Stimulated activated CD4-positive, alpha-beta T cell treated with anti-CD3 and anti-CD28 coated beads, Interleukin-15, amount 100 ng/mL, for 1 hour (primary cell): Measurements from ENCODE around the gene PTPRM.

Source experiments
- DNase-seq, 2 donors: peaks; one replicate each; pipeline ENCODE4 v3.0.0-alpha.2; 2020; ENCODE audit warnings: low read depth in 1 of 2, low spot score in 1 of 2

Gene PTPRM

DNA sequence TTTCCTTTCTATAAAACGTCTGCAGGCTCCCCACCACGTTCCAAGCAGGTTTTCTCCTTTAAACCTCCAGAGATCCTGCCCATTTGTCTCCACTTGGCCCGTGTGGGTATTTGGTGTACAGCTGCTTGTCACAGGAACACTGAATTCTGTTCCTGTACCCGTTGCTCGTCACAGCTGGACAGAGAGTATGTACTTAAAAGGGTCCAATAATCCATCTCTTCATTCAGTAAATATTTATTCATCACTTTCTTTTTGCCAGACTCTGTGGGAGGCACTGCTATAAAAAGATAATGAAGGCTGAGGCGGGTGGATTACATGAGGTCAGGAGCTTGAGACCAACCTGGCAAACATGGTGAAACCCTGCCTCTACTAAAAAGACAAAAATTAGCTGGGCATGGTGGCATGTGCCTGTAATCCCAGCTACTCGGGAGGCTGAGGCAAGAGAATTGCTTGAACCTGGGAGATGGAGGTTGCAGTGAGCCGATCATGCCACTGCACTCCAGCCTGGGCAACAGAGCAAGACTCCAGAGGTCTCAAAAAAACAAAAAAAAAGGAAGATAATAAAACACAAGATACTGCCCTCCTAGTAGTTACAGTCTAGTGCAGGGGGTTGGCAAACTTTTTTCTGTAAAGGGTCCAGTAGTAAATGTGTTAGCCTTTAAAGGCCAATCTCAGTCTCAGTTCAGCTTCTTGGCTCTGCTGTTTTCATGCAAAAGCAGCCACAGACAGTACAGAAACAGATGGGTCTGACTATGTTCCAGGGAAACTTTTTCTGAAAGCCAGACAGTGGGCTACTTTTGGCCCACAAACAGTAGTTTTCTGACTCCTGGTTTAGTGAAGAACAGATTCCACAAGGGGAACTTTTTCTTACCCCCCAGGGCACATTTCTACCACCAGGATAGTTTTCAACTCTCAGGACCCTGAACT, 732.2 kb downstream of the PTPRM start:
- no peak for DNase-seq

DNA sequence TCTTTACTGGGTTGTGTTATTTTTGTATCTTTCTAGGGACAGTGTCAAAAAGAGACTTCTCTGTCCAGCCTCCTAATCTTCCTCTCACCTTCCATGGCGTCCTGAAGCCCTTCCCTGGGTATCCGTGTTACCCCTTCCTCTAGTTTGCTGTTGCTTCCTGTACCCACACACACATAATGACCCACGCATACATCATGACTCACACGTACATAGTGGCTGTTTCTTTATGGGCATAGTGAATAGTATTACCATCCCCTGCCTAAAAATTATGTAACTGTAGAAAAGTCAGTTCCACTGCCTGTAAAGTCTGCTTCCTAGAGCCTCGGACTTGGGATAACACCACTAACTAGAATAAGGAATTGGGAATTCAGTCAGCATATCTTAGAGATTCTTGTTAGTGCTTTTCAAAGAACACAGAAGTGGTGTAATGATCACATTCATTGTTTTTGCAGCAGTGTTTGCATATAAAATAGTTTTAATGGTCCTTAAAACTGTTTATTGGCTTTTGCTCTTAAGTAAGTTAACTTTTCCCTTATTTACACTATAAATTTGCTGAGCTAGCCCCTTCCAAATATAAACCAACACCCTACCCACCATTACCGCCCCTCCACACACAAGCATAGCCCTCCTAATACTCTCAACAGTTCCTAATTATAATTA, 733.8 kb downstream of the PTPRM start:
- no peak for DNase-seq

DNA sequence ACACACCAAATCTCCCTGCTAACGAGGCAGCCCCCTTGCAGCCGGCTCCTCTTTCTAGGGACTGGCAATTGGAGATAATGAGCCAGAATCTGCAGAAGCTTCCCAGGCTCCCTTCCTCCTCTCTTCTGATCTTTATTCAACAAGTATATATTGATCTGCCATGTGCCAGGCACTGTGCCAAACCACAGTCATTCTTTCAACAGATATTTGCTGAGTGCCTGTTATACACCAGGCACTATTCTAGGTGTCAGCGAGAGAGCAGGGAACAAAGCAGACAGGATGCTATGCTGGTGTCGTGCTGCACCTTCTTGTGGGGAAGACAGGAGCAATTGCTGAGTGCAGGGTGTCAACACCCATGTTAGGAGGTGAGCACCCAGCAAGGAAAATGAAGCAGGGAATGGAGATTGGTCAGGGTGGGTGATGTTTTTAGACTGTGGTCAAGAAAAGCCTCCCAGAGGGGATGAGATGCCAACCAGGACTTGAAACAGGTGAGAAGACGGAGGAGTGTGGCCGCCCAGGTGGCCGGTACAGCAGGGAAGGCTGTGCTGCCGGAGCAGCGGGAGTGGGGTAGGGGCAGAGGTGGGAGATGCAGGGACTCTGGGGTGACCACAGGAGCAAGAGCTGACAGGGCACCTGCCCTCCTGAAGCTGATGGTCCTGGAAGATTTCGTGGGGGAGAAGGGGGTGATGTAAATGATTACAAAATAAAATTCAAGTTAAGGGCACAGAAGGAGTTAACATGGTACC, 734.5 kb downstream of the PTPRM start:
- no peak for DNase-seq

DNA sequence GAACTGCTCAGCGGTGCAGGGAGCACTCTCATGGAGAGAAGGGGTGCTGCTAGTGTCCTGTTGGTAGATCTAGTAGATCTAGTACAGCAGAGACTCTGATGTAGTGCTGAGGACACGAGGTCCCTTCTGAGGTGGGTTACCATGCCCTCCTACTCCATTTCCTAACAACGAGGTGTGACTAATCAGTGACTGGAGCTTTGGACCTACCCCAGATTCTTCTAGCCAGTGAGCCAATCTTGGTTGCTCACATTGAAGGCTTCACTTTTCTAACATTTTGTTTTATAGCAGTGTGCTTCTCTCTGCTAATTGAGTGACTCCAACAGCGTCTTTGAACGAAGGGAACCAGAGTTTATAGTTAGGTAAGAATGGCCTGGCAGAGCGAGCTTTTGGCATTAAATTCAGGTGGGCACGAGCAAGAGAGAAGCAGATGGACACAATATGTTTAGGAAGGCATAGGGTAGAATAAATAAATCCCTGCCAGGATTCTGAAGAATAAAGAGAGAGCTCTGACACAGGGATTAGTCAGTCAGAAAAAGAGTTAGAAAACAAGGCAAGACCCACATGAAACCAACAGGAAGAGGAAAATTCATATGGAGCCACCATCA, 736.1 kb downstream of the PTPRM start:
- DNase-seq: no peak

DNA sequence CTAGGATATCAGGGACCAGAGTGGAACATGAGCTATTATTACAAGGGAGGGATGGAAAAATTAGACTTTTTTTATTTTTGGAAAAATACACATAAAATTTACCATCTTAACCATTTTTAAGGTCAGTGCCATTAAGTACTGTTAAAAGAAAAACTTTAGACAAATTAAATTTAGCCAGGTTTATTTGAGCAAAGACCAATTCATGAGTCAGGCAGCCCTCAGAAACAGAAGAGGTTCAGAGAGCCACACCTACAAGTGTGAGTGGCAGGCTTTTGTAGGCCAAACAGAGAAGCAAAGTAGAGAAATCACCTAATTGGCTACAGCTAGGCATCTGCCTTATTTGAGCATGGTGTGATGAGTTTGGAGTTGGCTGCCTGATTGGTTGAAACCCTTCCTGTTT, 740.8 kb downstream of the PTPRM start:
- no peak for DNase-seq

DNA sequence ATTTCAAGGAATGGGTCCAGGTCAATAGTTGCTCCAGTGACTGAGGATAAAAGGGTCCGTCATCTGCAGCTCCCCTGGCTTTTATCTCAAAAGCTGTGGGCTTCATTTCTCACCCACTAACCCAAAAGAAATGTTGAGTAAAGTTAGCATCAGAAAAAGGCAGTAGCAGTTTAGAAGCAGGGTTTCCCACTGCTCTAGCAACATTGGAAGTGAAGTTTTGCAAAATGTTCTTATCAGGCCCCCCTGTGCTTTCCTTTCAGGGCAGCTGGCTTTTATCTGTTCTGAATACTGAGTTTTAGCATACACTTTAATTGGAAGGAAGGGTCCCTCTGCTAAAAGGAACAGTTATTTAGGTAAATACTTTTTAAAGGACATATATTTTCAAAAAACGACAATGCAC, 745.9 kb downstream of the PTPRM start:
- DNase-seq: no peak

DNA sequence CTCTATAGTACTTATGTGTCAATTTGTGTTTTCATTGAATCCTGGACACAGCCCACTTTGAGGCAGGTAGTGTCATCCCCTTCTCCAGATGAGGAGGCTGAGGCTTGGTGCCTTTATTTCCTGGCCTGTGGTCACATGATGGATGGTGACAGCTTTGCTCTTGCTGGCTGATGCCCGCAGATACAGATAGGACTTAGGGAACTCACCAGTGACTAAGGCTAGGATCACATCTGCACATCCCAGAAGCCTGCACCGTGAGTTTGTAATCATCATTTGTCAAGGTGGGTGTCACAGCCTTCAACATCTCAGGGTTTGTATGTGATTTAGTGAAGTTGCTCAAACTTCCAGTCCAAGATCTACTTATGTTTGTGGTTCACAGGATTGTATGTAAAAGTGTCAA, 747.0 kb downstream of the PTPRM start:
- DNase-seq: no peak

DNA sequence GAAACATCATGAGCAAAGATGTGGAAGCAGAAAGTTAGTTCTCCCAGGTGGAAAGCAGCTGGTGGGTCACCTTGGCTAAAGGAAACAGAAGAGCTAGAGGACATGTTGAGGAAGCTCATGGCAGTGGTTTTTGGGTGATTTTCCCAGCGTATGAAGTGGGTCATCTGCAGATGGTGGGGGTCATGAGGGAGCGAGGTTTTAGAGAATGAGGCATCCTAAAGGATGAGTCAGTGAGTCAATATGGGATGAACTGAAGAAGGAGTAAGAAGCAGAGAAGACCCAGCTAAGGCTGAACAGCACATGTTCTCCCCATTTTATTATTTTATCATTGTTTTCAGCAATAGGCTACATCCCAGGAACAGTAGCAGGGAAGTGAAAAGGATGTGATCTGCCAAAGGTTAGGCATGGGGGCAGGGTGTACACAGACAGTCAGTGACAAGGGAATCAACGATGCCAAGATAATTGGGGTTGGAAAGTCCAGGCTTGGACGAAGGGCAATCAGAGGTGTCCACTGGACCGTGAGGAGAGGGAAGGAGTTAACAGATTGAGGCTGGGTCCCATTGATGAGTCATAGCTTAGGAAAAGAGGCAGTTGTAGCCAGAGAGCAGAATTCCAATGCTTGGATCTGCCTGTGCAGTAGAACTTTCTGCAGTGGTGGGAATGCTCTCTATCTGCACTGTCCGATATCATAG, 752.8 kb downstream of the PTPRM start:
- DNase-seq: no peak

DNA sequence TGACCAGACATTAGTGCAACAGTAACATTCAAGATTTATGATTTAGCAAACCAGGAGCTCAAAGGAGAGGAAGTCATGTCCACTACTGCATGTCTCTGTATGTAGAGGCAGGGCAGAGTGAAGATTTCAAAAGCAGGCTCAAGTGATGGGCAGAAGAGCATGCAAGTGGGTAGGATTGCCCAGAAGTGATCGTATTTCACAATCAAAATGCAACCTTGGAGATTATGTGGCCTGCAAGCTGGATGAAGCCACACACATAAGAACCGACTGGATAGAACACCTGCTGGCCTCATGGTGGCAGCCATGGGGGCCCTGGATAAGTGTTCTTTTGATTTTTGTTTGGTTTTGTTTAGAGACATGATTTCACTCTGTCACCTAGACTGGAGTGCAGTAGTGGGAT, 755.4 kb downstream of the PTPRM start:
- no peak for DNase-seq

DNA sequence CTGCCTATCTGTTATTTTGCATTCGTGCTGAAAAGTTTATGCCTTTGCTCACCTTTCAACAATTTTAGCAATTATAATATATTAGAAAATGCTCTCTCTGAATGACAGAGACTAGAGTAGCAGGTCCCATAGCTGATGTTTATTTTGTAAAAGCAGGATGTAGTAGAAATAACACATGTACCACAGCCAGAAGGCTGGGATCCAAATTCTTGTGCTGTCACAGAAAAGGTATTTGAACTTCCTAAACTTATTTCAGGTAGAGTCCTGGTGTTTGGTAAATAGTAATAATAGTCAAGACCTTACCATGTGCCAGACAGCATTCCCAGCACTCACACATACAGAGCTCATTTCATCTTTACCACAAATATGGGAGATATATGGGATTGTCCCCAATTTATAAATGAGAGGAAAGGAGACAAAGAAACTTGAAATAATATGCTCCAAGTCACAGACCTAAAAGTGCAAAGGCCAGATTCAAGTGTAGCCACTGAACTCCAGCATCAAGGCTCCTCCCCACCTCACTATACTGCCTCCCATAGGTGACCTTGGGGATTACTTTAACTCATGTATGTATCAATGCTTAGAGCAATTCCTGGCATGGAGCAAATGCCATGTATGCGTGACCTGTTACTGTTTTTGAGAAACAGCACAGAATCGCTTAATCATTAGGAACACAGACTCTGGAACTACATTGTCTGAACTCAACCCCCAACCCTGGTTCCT, 757.4 kb downstream of the PTPRM start:
- DNase-seq: no peak

DNA sequence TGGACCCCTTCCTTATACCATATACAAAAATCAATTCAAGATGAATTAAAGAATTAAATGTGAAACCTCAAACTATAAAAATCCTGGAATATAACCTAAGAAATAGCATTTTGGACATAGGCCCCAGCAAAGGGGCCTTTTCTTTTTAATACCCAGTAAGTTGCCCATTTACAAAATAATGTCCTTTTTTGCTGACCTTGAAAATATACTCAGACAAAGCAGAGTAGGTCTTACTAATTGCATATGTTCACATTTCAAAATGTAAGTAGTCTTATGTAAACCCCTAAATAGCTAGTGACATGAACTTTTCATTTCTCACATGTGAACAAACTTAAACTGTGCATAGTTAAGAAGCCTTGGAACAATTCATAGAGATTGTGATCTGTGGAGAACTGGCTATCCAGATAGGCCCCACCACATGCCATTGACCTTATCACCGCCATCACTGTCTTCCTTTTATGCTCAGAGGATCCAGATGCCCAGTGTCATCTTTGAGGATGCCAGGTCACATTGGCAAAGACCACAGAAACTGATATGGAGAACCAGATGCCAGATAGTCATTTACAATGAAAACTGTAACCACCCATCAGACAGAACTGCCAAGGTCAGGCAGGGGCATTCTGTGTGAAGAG, 759.8 kb downstream of the PTPRM start:
- no peak for DNase-seq

DNA sequence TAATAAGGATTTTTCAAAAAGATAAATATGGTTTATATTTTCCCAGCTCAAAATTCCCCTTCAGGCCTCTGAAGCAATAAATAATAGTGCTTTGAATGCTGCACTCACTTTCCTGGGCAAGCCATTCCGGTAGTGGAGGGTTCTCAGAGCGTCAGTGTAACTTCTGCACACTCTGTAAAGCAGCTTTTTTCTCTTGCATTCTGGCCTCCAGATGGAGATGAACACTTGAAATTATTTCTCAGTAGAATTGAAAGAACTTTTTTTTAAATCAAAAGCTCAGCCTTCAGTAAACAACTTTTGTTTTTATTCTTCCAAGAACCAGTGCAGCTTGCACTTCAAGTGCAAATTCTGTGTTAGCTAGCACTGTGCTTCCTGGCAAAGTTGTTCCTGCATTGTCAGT, 761.0 kb downstream of the PTPRM start:
- DNase-seq: no peak

DNA sequence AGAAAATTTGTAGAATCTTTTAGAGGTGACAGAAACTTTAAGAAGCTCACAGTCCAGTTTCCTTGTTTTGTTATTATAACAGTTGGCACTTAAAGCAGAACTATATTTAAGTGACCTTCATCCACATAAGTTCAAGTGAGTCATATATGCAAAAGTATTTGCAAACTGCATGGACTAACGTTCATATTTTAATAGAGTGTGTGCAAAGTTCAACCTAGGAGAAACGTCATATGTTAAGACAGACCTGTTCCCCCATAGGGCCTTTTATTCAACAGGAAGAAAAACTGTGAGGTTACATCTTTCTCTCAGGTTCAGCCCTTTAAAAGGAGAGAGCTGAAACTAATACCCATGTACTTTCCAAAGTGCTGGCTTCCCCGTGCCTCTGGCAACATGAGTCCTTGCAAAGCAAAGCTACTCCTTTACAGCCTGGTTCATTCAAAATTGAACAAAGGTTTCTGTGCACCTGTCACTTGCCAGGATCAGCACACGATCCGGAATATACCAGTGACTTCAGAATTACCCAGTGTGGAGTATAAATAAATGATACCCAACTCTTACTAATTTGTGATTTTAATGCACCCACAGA, 762.2 kb downstream of the PTPRM start:
- no peak for DNase-seq

DNA sequence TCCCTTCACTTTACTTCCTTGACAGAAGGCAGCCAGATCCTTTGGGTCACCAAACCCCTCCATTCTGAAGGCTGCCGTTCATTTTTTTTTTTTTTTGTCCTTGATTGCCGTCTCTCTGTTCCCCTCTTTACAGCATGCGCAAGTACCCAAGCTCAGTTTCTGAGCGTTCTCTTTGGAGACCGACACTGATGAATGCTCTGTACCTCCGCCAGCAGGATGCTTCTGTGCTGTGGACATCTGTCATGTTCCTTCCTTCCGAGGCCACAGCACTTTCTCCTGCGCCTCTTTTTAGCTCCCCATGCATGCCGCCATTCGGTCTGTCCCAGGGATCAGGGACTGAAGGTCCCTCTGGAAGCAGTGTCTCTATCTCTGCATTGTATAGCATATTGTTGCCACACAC, 763.5 kb downstream of the PTPRM start:
- no peak for DNase-seq

DNA sequence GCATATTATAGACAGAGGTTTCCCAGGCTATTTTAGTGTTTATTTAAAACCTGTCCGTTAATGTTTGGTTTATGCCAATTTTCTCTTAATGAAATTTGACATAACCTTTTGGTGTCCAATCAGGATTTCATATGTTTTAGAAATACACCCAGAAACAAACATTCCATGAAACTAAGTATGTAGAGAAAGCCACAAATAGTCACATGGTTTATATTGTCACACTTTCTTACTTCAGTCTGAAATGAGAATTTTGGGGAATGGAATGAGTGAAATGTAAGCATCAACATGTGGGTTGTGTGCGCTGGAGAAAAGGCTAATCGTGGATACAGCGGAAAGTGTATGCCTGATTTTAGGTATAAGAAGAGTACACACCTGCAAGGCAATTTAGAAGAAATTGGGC, 765.2 kb downstream of the PTPRM start:
- no peak for DNase-seq

DNA sequence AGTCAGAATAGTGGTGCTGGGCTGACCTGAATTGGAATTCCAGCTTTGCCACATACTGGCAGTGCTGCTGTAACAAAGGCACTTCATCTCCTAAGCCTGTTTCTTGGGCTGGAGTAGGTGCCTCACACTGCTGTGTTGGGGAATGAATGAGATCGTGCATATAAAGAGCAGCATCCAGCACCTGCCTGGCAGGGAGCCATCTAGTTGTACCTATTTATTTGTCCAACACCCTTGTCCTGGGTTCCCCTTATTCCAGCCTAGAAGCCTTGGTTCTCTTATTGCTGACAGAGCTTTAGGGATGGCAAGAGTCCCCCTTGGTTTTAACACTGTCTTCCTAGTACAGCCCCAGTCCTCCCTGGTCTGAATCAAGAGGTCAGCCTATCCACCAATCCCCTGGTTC, 766.8 kb downstream of the PTPRM start:
- DNase-seq: no peak

DNA sequence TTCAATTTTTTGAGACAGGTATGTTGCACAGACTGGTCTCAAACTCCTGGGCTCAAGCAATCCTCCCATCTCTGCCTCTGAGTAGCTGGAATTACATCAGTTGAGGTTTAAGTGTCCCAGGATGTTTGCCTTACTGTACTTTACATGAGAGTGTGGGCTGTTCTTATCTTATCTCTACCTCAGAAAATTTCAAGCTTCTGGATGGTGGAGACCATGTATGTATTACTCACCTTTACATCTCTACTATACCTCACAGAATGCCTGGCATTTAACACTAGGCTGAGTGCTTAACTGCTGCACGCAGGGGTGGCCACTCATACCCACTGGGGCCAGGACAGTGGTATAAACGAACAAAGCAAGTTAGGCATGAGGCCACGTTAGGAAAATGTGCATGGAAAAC, 770.1 kb downstream of the PTPRM start:
- DNase-seq: no peak

DNA sequence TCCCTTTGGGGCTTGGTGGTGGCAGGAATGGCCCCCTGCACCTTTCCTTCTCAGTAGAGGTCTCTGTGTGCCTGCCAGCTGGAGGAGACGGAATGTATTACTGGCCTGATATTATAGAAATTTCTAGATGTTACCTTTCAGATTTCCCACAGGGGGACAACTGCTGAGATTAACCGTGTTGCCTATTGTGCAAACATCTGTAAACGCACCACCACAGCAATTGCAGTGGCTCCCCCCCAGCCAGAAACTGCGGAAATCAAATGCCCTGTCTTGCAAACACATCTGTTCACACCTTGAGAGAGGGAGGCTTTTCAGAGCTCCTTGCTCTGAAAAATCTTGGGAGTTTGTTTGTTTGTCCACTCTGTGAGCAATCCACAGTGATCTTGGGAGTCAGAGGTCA, 772.1 kb downstream of the PTPRM start:
- no peak for DNase-seq

DNA sequence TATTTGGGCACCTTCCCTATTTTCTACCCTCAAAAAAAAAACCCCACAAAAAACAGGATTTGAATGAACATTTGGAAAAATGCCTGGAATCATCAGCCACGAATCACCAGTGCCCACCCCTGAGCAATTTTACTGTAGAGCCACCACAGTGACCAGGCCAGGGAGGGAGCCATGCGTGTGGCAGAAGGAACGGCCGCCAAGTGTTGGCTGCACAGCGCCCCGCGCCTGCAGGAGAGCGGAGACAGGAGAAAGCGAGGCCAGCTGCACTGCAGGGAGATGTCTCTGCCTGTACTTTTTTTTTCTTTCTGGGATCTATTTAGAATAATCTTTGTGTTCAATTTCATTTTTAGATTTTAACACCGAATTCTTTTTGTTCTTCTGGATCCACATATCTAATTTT, 772.8 kb downstream of the PTPRM start:
- DNase-seq: no peak
